Smooth muscle cell (in vitro differentiated cells): ENCODE measurements around the gene NAXE. TPM values are rescaled to one million over a fixed set of nuclear protein-coding genes. Genes with fewer than 3 reads are reported as not detected.

Source experiments
- DNase-seq: peaks from one replicate; lab custom pipeline; 2025; ENCODE audit not compliant: unreplicated experiment; lab: John Stamatoyannopoulos, UW
- H2AFZ ChIP-seq: fragments of 200-600 bp; sonication (generic); 2 replicates; pipeline ENCODE4 v1.6.0; 2016; ENCODE audit warnings: antibody characterized with exemption, low read depth, mild to moderate bottlenecking
- H3F3A ChIP-seq: fragments of 200-600 bp; sonication (generic); 2 replicates; pipeline ENCODE4 v1.6.0; 2017; ENCODE audit warnings: antibody characterized with exemption, low read depth
- H3K27ac ChIP-seq: fragments of 200-600 bp; sonication (generic); 2 replicates; pipeline ENCODE4 v1.5.1; 2016; ENCODE audit warnings: low read depth, mild to moderate bottlenecking
- H3K27me3 ChIP-seq: fragments of 200-600 bp; sonication (generic); 2 replicates; pipeline ENCODE4 v1.6.1; 2016; ENCODE audit warnings: low read depth, mild to moderate bottlenecking
- H3K36me3 ChIP-seq: fragments of 200-600 bp; sonication (generic); 2 replicates; pipeline ENCODE4 v1.5.1; 2016; ENCODE audit warnings: low read depth
- H3K4me1 ChIP-seq: fragments of 200-600 bp; sonication (generic); 2 replicates; pipeline ENCODE4 v1.5.1; 2016; ENCODE audit warnings: low read depth
- H3K4me2 ChIP-seq: fragments of 200-600 bp; sonication (generic); 2 replicates; pipeline ENCODE4 v1.6.0; 2016; ENCODE audit warnings: mild to moderate bottlenecking
- H3K4me3 ChIP-seq: fragments of 200-600 bp; sonication (generic); 2 replicates; pipeline ENCODE4 v1.5.1; 2016; ENCODE audit warnings: mild to moderate bottlenecking
- H3K79me2 ChIP-seq: fragments of 200-600 bp; sonication (generic); 2 replicates; pipeline ENCODE4 v1.6.0; 2016; ENCODE audit warnings: low read depth, mild to moderate bottlenecking
- H3K9ac ChIP-seq: fragments of 200-600 bp; sonication (generic); 2 replicates; pipeline ENCODE4 v1.6.0; 2016; ENCODE audit warnings: low read depth
- H3K9me3 ChIP-seq: fragments of 200-600 bp; sonication (generic); replicated peaks from 2 replicates; pipeline ENCODE4 v1.5.1; 2016; ENCODE audit warnings: low read depth
- H4K20me1 ChIP-seq: fragments of 200-600 bp; sonication (generic); 2 replicates; pipeline ENCODE4 v1.6.0; 2016; ENCODE audit warnings: low read depth
- CTCF ChIP-seq: fragments of 200-600 bp; sonication (generic); IDR thresholded peaks from 2 replicates; pipeline ENCODE4 v1.5.1; 2017; ENCODE audit warnings: borderline replicate concordance, mild to moderate bottlenecking, antibody characterized with exemption; ENCODE audit not compliant: insufficient read depth, poor library complexity, severe bottlenecking
- WGBS: methylation state at CpG from one replicate; pipeline ENCODE4 v1.1.7; 2016; ENCODE audit warnings: low lambda C conversion rate; 5-methylcytosine and 5-hydroxymethylcytosine counted together
- polyA plus RNA-seq: library from polyadenylated mRNA; unstranded; fragments of >200 nt; fragmentation: Nextera tagmentation; extraction: Ambion mirVana; gene quantifications from 2 replicates; pipeline ENCODE4 v1.2.1, GENCODE V29; 2016
- total RNA-seq: library from RNA; depleted of rRNA; stranded (reverse); fragments of >200 nt; gene quantifications from 2 replicates; pipeline ENCODE4 v1.2.3, GENCODE V29; 2014

NAXE gene
- total and polyA plus RNA-seq, 2 experiments from 2014 or later: 50.5 to 72.5 TPM

- Histone ChIP-seq H3K9me3 (no peaks in the 10 kb centered on the region), H3K4me2 (no peak overlapping the region), H3K27ac (no peak overlapping the region), H3K4me1 (no peaks in the 10 kb centered on the region), H4K20me1 (no peaks in the 10 kb centered on the region), H3F3A (no peaks in the 10 kb centered on the region), H2AFZ (no peak overlapping the region), H3K9ac (no peak overlapping the region), H3K79me2 (no peaks in the 10 kb centered on the region), H3K4me3 (no peak overlapping the region), H3K36me3 (no peaks in the 10 kb centered on the region), H3K27me3 (no peaks in the 10 kb centered on the region)
- WGBS: 82% methylated on average over 9 of the region's 9 CpGs
- no peak for TF ChIP-seq CTCF
- DNase-seq: no peak
Measured at GRCh38 chr1:156582388-156583017, 9.1 kb upstream of the NAXE start.

DNA sequence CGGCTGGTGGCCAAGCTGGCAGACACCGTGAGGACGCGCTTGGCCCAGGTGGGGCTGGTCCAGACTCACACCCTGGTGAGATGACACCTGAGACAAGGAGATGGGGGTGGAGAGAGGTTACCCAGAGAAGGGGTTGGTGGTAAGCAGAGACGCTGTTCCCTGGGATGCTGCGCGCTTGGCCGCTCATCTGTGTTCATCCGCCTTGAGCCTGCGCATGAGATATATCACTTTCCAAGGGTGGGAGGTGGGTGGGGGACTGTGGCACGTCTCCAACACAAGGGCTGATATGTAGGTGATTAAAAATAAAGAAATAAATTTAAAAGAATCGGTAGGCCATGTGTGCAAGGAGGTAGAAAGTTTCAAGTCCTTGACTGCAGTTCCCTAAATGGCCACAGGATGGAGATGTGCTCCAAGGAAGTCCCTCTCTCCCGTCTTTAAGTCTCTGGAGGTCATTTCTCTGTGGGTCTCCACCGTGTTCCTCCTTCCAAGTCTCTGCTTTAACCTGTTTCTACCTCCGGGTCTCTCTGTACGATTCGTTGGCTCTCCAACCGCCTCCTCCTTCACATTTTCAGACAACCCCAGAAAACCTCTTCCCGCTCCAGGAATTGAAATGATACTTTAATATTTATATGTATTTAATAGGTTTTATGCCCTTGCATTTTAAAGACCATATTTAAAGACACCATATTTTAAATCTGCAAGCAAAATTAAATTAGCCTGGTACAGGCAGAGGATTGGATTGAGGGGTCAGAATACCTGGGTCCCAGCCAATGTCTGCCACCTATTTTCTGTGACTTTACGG, 7.6 kb upstream of the NAXE start:
- H2AFZ ChIP-seq: no peak overlapping the region
- H3K36me3 ChIP-seq: no peaks in the 10 kb centered on the region
- no peak overlapping the region for H3K4me3 ChIP-seq
- no peaks in the 10 kb centered on the region for H3K9me3 ChIP-seq
- no peaks in the 10 kb centered on the region for H3K27me3 ChIP-seq
- no peaks in the 10 kb centered on the region for H3K79me2 ChIP-seq
- H3K4me2 ChIP-seq: peak overlapping the region; percentile 77
- 52% methylated on average over 20 of the region's 20 CpGs for WGBS
- peak; percentile 82 for TF ChIP-seq CTCF
- H3K9ac ChIP-seq: no peak overlapping the region
- no peaks in the 10 kb centered on the region for H3F3A ChIP-seq
- no peaks in the 10 kb centered on the region for H4K20me1 ChIP-seq
- DNase-seq: peak; percentile 13
- H3K27ac ChIP-seq: no peak overlapping the region
- no peaks in the 10 kb centered on the region for H3K4me1 ChIP-seq

DNA sequence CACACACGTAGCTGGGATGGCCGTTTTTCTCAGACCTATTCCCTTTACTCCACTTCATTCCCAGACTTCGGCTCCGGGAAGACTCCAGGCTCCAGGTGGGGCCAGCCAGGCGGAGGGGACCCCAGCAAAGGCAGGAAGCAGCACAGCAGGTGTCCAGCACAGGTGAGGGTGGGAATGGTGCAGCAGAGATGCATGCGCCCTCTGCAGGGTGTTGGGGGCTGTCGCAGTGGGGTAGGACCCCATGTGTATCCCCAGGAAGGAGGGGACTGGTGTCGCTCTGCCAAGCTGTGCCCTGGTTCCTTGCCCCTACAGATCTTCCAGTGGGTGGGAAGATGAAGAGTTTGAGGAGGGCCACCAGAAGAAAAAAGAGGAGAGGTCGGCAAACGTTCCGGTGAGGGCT, 6.8 kb upstream of the NAXE start:
- no peak for DNase-seq

More for the DNA sequence above, 6.8 kb upstream of the NAXE start:
- H3K79me2 ChIP-seq: no peaks in the 10 kb centered on the region
- TF ChIP-seq CTCF: peak; percentile 19
- no peaks in the 10 kb centered on the region for H3K4me1 ChIP-seq
- WGBS: 37% methylated on average over 11 of the region's 11 CpGs
- no peaks in the 10 kb centered on the region for H3K27me3 ChIP-seq
- no peak overlapping the region for H3K9ac ChIP-seq
- H3K4me3 ChIP-seq: no peak overlapping the region
- no peaks in the 10 kb centered on the region for H3F3A ChIP-seq
- H3K36me3 ChIP-seq: no peaks in the 10 kb centered on the region
- no peaks in the 10 kb centered on the region for H4K20me1 ChIP-seq
- H2AFZ ChIP-seq: no peak overlapping the region
- no peaks in the 10 kb centered on the region for H3K9me3 ChIP-seq
- H3K4me2 ChIP-seq: no peak overlapping the region
- H3K27ac ChIP-seq: no peak overlapping the region
